Fibroblast of mammary gland (primary cell): Measurements from ENCODE around the gene SUCLG2.
A peak's percentile ranks its signal among the peaks of the same experiment; 100 is the strongest.

ENCODE experiments used
- DNase-seq: peaks from one replicate; pipeline ENCODE4 v3.0.0-alpha.2; 2010; ENCODE audit warnings: low read depth
- H3K4me3 ChIP-seq: 2 replicates; pipeline ENCODE4 v1.5.1; 2011; ENCODE audit warnings: low read depth, mild to moderate bottlenecking, low read length, moderate library complexity; ENCODE audit not compliant: control insufficient read depth
- TF ChIP-seq, protein P1 (sequence below): conservative IDR thresholded peaks from 2 replicates; pipeline ENCODE4 v1.5.1; 2011; ENCODE audit warnings: low read depth, low read length, inconsistent platforms; ENCODE audit not compliant: control insufficient read depth, insufficient read depth

Gene SUCLG2

GRCh38 chr3:67474311-67474710, 180.1 kb downstream of the SUCLG2 start:
- TF ChIP-seq, protein P1, sequence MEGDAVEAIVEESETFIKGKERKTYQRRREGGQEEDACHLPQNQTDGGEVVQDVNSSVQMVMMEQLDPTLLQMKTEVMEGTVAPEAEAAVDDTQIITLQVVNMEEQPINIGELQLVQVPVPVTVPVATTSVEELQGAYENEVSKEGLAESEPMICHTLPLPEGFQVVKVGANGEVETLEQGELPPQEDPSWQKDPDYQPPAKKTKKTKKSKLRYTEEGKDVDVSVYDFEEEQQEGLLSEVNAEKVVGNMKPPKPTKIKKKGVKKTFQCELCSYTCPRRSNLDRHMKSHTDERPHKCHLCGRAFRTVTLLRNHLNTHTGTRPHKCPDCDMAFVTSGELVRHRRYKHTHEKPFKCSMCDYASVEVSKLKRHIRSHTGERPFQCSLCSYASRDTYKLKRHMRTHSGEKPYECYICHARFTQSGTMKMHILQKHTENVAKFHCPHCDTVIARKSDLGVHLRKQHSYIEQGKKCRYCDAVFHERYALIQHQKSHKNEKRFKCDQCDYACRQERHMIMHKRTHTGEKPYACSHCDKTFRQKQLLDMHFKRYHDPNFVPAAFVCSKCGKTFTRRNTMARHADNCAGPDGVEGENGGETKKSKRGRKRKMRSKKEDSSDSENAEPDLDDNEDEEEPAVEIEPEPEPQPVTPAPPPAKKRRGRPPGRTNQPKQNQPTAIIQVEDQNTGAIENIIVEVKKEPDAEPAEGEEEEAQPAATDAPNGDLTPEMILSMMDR: no peak
- no peak overlapping the region for H3K4me3 ChIP-seq
- no peak for DNase-seq

GRCh38 chr3:67472674-67473201, 181.7 kb downstream of the SUCLG2 start:
- TF ChIP-seq, protein P1: no peak
- DNase-seq: no peak
- H3K4me3 ChIP-seq: no peak overlapping the region

- TF ChIP-seq, protein P1: no peak
- H3K4me3 ChIP-seq: no peak overlapping the region
- no peak for DNase-seq
Observed at GRCh38 chr3:67470207-67470606, 184.2 kb downstream of the SUCLG2 start.

DNA sequence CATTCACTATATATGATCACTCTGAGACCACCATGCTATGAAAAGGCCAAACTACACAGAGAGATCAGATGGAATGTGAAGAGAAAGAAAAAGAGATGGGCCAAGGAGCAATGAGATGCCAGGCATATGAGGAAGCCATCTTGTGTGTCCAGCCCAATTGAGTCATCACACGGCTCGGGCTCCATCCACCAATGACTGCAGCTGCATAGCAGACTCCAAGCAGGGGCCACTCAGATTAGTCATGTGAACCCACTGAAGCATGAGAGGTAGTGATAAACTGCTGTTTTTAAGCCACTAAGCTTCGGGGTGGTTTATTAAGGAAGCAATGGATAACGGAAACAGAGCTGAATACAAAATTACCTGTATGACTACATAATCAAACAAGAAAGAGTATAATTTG, 185.9 kb downstream of the SUCLG2 start:
- DNase-seq: peak; percentile 42

GRCh38 chr3:67463656-67464055, 190.8 kb downstream of the SUCLG2 start:
- TF ChIP-seq, protein P1: no peak
- no peak overlapping the region for H3K4me3 ChIP-seq
- no peak for DNase-seq

More for the DNA sequence above, 185.9 kb downstream of the SUCLG2 start:
- TF ChIP-seq, protein P1: no peak
- no peak overlapping the region for H3K4me3 ChIP-seq

DNA sequence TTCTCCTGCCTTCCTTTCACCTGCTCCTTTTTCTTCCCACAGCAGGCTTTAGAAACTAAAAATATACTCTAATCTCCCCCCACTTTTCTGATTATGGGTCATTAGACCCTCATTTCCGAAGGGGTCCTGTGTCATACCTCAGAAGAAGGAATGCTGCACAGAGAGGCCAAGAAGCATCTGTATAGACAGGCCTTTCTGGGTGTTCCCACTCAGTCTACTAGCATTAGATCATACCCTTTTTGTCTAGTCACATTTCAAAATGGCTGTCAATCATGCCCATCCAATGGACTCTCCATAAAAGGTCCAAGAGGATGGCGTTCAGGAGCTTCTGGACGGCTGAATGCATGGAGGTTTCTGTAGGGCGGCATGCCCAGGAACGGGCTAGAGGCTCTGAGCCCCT, 192.2 kb downstream of the SUCLG2 start:
- TF ChIP-seq, protein P1: no peak
- no peak for DNase-seq
- H3K4me3 ChIP-seq: no peak overlapping the region

- TF ChIP-seq, protein P1: no peak
- peak; percentile 71 for DNase-seq
- H3K4me3 ChIP-seq: no peak overlapping the region
Observed at GRCh38 chr3:67461667-67462142, 192.7 kb downstream of the SUCLG2 start.
